ENCODE data around the gene JPH2.

DNA sequence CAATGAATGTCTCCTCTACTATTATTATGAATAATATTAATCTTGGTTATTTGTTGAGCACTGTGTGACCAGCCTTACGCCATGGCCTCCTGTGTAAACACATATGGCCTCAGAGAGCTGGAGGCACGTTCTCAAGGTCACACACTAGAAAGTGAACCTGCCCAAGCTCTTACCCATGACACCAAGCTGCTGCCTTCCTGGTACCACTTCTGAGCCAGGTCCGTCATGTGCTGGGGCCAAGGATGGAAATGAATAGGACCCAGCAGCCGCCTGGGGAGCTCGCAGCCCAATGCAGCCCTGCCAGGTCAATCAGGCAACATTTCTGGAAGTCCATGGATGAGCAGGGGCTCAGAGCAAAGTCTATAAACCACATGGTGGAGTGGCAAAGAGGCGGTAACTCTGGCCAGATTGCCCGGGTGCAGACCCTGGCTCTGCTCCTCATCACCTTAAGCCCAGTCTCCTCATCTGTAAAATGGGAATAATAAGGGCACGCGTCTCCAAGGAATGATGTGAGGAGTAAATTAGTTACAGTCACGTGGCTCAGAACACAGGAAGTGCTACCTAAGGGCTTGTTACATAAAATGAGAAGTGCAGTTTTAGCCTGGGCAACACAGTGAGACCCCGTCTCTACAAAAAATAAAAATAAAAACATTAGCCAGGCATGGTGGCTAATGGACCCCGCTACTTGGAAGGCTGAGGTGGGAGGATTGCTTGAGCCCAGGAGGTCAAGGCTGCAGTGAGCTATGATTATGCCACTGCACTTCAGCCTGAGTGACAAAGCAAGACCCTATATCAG, 61.5 kb downstream of the JPH2 start:
- TF ChIP-seq, protein P1, sequence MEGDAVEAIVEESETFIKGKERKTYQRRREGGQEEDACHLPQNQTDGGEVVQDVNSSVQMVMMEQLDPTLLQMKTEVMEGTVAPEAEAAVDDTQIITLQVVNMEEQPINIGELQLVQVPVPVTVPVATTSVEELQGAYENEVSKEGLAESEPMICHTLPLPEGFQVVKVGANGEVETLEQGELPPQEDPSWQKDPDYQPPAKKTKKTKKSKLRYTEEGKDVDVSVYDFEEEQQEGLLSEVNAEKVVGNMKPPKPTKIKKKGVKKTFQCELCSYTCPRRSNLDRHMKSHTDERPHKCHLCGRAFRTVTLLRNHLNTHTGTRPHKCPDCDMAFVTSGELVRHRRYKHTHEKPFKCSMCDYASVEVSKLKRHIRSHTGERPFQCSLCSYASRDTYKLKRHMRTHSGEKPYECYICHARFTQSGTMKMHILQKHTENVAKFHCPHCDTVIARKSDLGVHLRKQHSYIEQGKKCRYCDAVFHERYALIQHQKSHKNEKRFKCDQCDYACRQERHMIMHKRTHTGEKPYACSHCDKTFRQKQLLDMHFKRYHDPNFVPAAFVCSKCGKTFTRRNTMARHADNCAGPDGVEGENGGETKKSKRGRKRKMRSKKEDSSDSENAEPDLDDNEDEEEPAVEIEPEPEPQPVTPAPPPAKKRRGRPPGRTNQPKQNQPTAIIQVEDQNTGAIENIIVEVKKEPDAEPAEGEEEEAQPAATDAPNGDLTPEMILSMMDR (IDR thresholded peaks at IDR 0.05 in 2 of 3, conservative IDR thresholded peaks at IDR 0.05 in 1 of 3; ENCODE audit: borderline replicate concordance in 1 of 3, insufficient read depth in 1 of 3, low read depth in 2 of 3, low read length in 2 of 3), result no peak
- TF ChIP-seq EZH2 (IDR thresholded peaks at IDR 0.05) (no peak), POLR2AphosphoS5 (IDR thresholded peaks at IDR 0.05; ENCODE audit: low read depth, low read length) (no peak), JUND (IDR thresholded peaks at IDR 0.05) (no peak)
